K562 (cell line): ENCODE measurements around the gene PRM3. TPM values are rescaled to one million over a fixed set of nuclear protein-coding genes. Genes with fewer than 3 reads are reported as not detected.

ENCODE experiments used
- CBX5 ChIP-seq: IDR thresholded peaks from 2 replicates; pipeline ENCODE4 v1.6.1; 2014; ENCODE audit warnings: low read depth, borderline replicate concordance
- CC2D1A ChIP-seq: fragments of 450-650 bp; IDR thresholded peaks from 2 replicates; pipeline ENCODE4 v1.6.1; 2017; ENCODE audit warnings: mild to moderate bottlenecking
- E2F3 ChIP-seq: fragments of 250-450 bp; sonication (Bioruptor Pico); IDR thresholded peaks from 2 replicates; pipeline ENCODE4 v1.4.0; 2020; ENCODE audit warnings: mild to moderate bottlenecking
- NR4A1 ChIP-seq, 2 experiments: fragments of 250-450 bp in 1 of 2; fragments of 450-650 bp in 1 of 2; sonication (Bioruptor Pico) in 1 of 2; IDR thresholded peaks; 2 replicates each; pipeline versions ENCODE4 v1.4.0 to v1.6.1; 2016 to 2020; ENCODE audit warnings: mild to moderate bottlenecking in 2 of 2, missing compliant biosample characterization in 1 of 2, missing genetic modification characterization in 1 of 2, moderate library complexity in 1 of 2
- POLR2A ChIP-seq: fragments of 450-650 bp; conservative IDR thresholded peaks from 2 replicates; pipeline ENCODE4 v1.6.1; 2016
- RUNX1 ChIP-seq: sonication (generic); IDR thresholded peaks from 2 replicates; pipeline ENCODE4 v1.6.1; 2016; ENCODE audit warnings: antibody characterized with exemption, low read depth
- ZBTB2 ChIP-seq: fragments of 450-650 bp; IDR thresholded peaks from 2 replicates; pipeline ENCODE4 v1.6.1; 2016; ENCODE audit warnings: antibody characterized with exemption
- ZNF445 ChIP-seq: fragments of 250-450 bp; sonication (Bioruptor Pico); IDR thresholded peaks from 2 replicates; pipeline ENCODE4 v1.4.0; 2020; ENCODE audit warnings: low read depth, mild to moderate bottlenecking, moderate library complexity
- ZNF76 ChIP-seq: fragments of 250-450 bp; sonication (Bioruptor Pico); IDR thresholded peaks from 2 replicates; pipeline ENCODE4 v1.4.0; 2020; ENCODE audit warnings: mild to moderate bottlenecking, moderate library complexity, borderline replicate concordance
- polyA plus RNA-seq, 8 experiments: library from polyadenylated mRNA; depleted of rRNA in 4 of 8; stranded (reverse) in 5 of 8; unstranded in 3 of 8; fragments of >200 nt; fragmentation: Nextera tagmentation in 2 of 8; fragmentation: Illumina TruSeq in 1 of 8; extraction: Ambion mirVana in 2 of 8; extraction: Trizol in 1 of 8; gene quantifications; 2 replicates each; pipeline versions ENCODE4 v1.2.1 to v1.2.3, GENCODE V29; 2011 to 2014; ENCODE audit warnings: inconsistent platforms in 1 of 8, missing spikeins in 1 of 8
- total RNA-seq, 7 experiments: library from RNA; depleted of rRNA in 6 of 7; stranded (reverse); fragments of >200 nt in 6 of 7; fragmentation: Illumina TruSeq in 2 of 7; extraction: Trizol in 2 of 7; gene quantifications; 2 replicates each; pipeline versions ENCODE4 v1.2.1 to v1.2.3, GENCODE V29; 2011 to 2021; ENCODE audit warnings: low replicate concordance in 1 of 7
- TF ChIP-seq, protein P1 (sequence below): fragments of 450-650 bp; IDR thresholded peaks from 2 replicates; pipeline ENCODE4 v1.6.1; 2016; ENCODE audit warnings: mild to moderate bottlenecking, moderate library complexity
- TF ChIP-seq, protein P2 (sequence below): fragments of 450-650 bp; IDR thresholded peaks from 2 replicates; pipeline ENCODE4 v1.6.1; 2014; ENCODE audit warnings: low read depth, mild to moderate bottlenecking, moderate library complexity, borderline replicate concordance

Gene PRM3
- total and polyA plus RNA-seq, 9 of the 15 experiments (the other 6 are each of a cell fraction or from before 2014, with no cell fraction given): not detected

DNA sequence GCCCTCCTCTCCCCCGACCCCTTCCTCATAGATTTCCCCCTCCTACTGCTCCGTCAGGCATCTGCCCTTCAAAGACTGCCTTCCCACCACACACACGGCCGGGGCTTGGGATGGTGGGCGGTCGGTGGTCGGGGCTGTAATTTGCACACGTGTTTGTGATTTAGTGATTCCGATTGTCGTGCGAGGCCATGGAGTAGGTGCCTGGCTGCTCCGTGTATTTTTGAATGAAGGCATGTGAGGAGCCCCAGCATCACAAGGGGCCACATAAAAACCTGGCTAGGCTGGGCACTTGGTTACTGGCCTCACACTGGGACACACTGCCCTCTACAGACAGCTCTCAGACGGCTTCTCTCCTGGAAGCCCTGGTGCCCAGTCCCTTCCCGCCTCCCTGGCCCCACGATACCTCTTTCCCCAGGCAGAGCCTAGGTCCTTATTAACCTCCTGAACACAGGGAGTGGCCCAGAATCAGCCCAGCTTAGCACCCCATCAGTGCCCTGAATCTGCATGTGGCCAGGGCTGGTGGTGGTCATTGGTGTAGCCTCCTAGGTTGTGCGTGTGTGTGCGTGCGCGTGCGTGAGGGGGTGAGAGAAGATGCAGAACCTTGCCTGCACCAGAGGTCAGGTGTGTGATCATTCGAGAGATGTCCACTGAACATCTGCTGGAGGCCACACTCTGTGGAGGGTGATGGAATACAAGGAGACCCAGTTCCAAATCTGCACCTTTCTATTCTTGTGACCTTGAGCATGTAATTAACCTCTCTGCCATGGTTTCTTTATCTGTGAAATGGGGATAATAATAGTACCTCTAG is 16.1 kb downstream of the PRM3 start (continued):
- TF ChIP-seq ZBTB2 (no peak), ZNF445 (no peak), NR4A1 (CRISPR knock-in tag; IDR thresholded peaks at IDR 0.05) (no peak), NR4A1 (tag; IDR thresholded peaks at IDR 0.05) (0 out of 2 replicates have a peak, but pooled peaks have one; percentile 33), E2F3 (CRISPR knock-in tag) (no peak), CBX5 (no peak), POLR2A (no peak), RUNX1 (no peak), CC2D1A (0 out of 2 replicates have a peak, but pooled peaks have one; percentile 25), ZNF76 (CRISPR knock-in tag) (no peak)
- TF ChIP-seq, protein P1, sequence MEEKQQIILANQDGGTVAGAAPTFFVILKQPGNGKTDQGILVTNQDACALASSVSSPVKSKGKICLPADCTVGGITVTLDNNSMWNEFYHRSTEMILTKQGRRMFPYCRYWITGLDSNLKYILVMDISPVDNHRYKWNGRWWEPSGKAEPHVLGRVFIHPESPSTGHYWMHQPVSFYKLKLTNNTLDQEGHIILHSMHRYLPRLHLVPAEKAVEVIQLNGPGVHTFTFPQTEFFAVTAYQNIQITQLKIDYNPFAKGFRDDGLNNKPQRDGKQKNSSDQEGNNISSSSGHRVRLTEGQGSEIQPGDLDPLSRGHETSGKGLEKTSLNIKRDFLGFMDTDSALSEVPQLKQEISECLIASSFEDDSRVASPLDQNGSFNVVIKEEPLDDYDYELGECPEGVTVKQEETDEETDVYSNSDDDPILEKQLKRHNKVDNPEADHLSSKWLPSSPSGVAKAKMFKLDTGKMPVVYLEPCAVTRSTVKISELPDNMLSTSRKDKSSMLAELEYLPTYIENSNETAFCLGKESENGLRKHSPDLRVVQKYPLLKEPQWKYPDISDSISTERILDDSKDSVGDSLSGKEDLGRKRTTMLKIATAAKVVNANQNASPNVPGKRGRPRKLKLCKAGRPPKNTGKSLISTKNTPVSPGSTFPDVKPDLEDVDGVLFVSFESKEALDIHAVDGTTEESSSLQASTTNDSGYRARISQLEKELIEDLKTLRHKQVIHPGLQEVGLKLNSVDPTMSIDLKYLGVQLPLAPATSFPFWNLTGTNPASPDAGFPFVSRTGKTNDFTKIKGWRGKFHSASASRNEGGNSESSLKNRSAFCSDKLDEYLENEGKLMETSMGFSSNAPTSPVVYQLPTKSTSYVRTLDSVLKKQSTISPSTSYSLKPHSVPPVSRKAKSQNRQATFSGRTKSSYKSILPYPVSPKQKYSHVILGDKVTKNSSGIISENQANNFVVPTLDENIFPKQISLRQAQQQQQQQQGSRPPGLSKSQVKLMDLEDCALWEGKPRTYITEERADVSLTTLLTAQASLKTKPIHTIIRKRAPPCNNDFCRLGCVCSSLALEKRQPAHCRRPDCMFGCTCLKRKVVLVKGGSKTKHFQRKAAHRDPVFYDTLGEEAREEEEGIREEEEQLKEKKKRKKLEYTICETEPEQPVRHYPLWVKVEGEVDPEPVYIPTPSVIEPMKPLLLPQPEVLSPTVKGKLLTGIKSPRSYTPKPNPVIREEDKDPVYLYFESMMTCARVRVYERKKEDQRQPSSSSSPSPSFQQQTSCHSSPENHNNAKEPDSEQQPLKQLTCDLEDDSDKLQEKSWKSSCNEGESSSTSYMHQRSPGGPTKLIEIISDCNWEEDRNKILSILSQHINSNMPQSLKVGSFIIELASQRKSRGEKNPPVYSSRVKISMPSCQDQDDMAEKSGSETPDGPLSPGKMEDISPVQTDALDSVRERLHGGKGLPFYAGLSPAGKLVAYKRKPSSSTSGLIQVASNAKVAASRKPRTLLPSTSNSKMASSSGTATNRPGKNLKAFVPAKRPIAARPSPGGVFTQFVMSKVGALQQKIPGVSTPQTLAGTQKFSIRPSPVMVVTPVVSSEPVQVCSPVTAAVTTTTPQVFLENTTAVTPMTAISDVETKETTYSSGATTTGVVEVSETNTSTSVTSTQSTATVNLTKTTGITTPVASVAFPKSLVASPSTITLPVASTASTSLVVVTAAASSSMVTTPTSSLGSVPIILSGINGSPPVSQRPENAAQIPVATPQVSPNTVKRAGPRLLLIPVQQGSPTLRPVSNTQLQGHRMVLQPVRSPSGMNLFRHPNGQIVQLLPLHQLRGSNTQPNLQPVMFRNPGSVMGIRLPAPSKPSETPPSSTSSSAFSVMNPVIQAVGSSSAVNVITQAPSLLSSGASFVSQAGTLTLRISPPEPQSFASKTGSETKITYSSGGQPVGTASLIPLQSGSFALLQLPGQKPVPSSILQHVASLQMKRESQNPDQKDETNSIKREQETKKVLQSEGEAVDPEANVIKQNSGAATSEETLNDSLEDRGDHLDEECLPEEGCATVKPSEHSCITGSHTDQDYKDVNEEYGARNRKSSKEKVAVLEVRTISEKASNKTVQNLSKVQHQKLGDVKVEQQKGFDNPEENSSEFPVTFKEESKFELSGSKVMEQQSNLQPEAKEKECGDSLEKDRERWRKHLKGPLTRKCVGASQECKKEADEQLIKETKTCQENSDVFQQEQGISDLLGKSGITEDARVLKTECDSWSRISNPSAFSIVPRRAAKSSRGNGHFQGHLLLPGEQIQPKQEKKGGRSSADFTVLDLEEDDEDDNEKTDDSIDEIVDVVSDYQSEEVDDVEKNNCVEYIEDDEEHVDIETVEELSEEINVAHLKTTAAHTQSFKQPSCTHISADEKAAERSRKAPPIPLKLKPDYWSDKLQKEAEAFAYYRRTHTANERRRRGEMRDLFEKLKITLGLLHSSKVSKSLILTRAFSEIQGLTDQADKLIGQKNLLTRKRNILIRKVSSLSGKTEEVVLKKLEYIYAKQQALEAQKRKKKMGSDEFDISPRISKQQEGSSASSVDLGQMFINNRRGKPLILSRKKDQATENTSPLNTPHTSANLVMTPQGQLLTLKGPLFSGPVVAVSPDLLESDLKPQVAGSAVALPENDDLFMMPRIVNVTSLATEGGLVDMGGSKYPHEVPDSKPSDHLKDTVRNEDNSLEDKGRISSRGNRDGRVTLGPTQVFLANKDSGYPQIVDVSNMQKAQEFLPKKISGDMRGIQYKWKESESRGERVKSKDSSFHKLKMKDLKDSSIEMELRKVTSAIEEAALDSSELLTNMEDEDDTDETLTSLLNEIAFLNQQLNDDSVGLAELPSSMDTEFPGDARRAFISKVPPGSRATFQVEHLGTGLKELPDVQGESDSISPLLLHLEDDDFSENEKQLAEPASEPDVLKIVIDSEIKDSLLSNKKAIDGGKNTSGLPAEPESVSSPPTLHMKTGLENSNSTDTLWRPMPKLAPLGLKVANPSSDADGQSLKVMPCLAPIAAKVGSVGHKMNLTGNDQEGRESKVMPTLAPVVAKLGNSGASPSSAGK: peak; percentile 50
- TF ChIP-seq, protein P2, sequence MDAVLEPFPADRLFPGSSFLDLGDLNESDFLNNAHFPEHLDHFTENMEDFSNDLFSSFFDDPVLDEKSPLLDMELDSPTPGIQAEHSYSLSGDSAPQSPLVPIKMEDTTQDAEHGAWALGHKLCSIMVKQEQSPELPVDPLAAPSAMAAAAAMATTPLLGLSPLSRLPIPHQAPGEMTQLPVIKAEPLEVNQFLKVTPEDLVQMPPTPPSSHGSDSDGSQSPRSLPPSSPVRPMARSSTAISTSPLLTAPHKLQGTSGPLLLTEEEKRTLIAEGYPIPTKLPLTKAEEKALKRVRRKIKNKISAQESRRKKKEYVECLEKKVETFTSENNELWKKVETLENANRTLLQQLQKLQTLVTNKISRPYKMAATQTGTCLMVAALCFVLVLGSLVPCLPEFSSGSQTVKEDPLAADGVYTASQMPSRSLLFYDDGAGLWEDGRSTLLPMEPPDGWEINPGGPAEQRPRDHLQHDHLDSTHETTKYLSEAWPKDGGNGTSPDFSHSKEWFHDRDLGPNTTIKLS: no peak
